ENCODE results near the gene ARID1B.

- no peak for TF ChIP-seq EZH2phosphoT487 (IDR thresholded peaks at IDR 0.05; ENCODE audit: borderline replicate concordance)
- no peak for TF ChIP-seq POLR2A (IDR thresholded peaks at IDR 0.05; ENCODE audit: borderline replicate concordance, extremely low read depth, insufficient read depth, insufficient read length)
- TF ChIP-seq CTCF (IDR thresholded peaks at IDR 0.05 in 2 of 3, conservative IDR thresholded peaks at IDR 0.05 in 1 of 3; ENCODE audit: borderline replicate concordance in 1 of 3, insufficient read depth in 1 of 3, low read depth in 2 of 3, low read length in 2 of 3) = no peak
- no peak for TF ChIP-seq POLR2AphosphoS5 (IDR thresholded peaks at IDR 0.05; ENCODE audit: low read depth, low read length)
- TF ChIP-seq MAX (IDR thresholded peaks at IDR 0.05) = no peak
- TF ChIP-seq CEBPB (IDR thresholded peaks at IDR 0.05; ENCODE audit: low read depth) = no peak
- no peak for TF ChIP-seq ZFX (IDR thresholded peaks at IDR 0.05)
- TF ChIP-seq EZH2 (IDR thresholded peaks at IDR 0.05) = no peak
These were observed 248.3 kb downstream of the ARID1B start for GRCh38 chr6:157025437-157025836.
